ENCODE results near the gene LBR.
"Not testable (repeated sequence)": the region's sequence is repeated elsewhere in the genome, so short reads cannot be mapped to it uniquely, and the experiment has no call there.

LBR gene

DNA sequence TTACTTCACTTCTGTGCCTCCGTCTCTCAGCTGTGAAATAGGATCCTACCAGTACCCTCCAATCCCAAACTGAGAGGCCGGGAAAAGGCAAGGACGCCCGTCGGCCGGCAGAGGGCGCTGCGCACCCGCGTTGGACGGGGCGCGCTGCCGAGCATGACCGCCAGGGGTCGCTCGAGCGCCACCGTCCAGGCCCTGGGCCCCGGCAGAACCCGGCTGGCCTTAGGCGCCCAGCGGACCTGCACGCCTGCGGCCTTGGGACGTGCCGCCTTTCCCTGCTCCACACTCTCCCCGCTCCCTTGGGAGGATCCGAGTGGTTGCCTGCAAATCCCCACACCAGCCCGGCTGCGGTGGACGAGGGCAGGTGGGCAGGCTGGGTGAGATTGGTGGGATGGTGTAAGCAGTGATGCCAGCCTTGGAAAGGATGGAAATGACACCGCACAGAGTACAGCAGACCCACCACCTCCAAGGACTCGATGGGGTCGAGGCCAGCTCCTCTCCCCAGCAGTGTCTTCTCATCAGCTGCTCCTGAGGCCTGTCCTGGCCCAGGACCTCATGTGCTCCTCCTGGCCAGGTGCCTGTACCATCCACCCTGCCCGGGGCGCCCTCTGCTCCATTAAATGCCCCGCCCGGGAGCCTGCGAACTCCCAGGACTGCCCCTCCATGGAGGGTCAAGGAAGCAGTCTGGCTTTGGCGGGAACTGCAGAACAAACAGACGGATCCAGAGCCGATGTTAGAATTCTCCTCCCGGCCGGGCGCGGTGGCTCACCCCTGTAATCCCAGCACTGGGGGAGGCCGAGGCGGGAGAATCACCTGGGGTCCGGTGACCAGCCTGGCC, 47.4 kb upstream of the LBR start:
- H3K4me1 ChIP-seq (ENCODE audit: insufficient read depth, poor library complexity, severe bottlenecking) = no peaks in the 10 kb centered on the region
- TF ChIP-seq, protein P1, sequence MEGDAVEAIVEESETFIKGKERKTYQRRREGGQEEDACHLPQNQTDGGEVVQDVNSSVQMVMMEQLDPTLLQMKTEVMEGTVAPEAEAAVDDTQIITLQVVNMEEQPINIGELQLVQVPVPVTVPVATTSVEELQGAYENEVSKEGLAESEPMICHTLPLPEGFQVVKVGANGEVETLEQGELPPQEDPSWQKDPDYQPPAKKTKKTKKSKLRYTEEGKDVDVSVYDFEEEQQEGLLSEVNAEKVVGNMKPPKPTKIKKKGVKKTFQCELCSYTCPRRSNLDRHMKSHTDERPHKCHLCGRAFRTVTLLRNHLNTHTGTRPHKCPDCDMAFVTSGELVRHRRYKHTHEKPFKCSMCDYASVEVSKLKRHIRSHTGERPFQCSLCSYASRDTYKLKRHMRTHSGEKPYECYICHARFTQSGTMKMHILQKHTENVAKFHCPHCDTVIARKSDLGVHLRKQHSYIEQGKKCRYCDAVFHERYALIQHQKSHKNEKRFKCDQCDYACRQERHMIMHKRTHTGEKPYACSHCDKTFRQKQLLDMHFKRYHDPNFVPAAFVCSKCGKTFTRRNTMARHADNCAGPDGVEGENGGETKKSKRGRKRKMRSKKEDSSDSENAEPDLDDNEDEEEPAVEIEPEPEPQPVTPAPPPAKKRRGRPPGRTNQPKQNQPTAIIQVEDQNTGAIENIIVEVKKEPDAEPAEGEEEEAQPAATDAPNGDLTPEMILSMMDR (IDR thresholded peaks at IDR 0.05; ENCODE audit: poor library complexity, severe bottlenecking) = peak; percentile 94
- H3K9me3 ChIP-seq (ENCODE audit: severe bottlenecking) = no peaks in the 10 kb centered on the region
- ATAC-seq (ENCODE audit: low read depth) (peak; percentile 77), DNase-seq (ENCODE audit: low spot score) (no peak)
- no peak overlapping the region for H3K27ac ChIP-seq (ENCODE audit: poor library complexity, severe bottlenecking)
- no peak overlapping the region for H3K4me3 ChIP-seq (ENCODE audit: severe bottlenecking)
- no peaks in the 10 kb centered on the region for H3K27me3 ChIP-seq (ENCODE audit: insufficient read depth, poor library complexity, severe bottlenecking)
- no peaks in the 10 kb centered on the region for H3K36me3 ChIP-seq (ENCODE audit: low read depth)

- no peaks in the 10 kb centered on the region for H3K36me3 ChIP-seq (ENCODE audit: low read depth)
- no peaks in the 10 kb centered on the region for H3K4me1 ChIP-seq (ENCODE audit: insufficient read depth, poor library complexity, severe bottlenecking)
- H3K9me3 ChIP-seq (ENCODE audit: severe bottlenecking) = no peaks in the 10 kb centered on the region
- no peak overlapping the region for H3K27ac ChIP-seq (ENCODE audit: poor library complexity, severe bottlenecking)
- no peak for DNase-seq (ENCODE audit: low spot score)
- H3K27me3 ChIP-seq (ENCODE audit: insufficient read depth, poor library complexity, severe bottlenecking) = no peaks in the 10 kb centered on the region
- H3K4me3 ChIP-seq (ENCODE audit: severe bottlenecking) = no peak overlapping the region
- no peak for ATAC-seq (ENCODE audit: low read depth)
- TF ChIP-seq, protein P1 (IDR thresholded peaks at IDR 0.05; ENCODE audit: poor library complexity, severe bottlenecking) = no peak
These were observed 46.7 kb upstream of the LBR start for GRCh38 chr1:225474439-225474985.

DNA sequence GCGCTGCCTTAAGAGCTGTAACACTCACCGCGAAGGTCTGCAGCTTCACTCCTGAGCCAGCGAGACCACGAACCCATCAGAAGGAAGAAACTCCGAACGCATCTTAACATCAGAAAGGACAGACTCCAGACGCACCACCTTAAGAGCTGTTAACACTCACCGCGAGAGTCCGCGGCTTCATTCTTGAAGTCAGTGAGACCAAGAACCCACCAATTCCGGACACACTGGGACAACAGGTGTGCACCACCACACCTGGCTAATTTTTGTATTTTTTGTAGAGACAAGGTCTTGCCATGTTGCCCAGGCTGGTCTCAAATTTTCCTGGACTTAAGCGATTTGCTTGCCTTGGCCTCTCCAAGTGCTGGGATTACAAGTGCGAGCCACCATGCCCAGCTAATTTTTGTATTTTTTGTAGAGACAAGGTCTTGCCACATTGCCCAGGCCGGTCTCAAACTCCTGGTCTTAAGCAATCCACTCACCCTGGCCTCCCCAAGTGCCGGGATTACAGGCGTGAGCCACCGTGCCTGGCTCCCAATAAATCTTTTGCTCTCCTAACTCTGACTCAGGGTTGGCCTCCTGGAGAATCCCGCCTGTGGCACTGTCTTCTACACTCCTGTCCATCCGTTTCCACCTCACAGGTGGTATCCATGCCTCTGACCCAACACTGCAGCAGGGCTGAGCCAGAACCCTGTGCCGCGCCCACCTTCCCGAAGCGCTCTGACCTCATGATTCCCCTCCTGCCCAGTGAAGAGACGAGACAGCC, 46.0 kb upstream of the LBR start:
- H3K27me3 ChIP-seq (ENCODE audit: insufficient read depth, poor library complexity, severe bottlenecking); ATAC-seq (ENCODE audit: low read depth); H3K4me3 ChIP-seq (ENCODE audit: severe bottlenecking); H3K9me3 ChIP-seq (ENCODE audit: severe bottlenecking); H3K36me3 ChIP-seq (ENCODE audit: low read depth); DNase-seq (ENCODE audit: low spot score); H3K4me1 ChIP-seq (ENCODE audit: insufficient read depth, poor library complexity, severe bottlenecking); H3K27ac ChIP-seq (ENCODE audit: poor library complexity, severe bottlenecking): not testable (repeated sequence)

GRCh38 chr1:225473266-225473665, 45.4 kb upstream of the LBR start:
- not testable (repeated sequence) for H3K4me1 ChIP-seq (ENCODE audit: insufficient read depth, poor library complexity, severe bottlenecking); DNase-seq (ENCODE audit: low spot score); H3K27ac ChIP-seq (ENCODE audit: poor library complexity, severe bottlenecking); H3K9me3 ChIP-seq (ENCODE audit: severe bottlenecking); H3K4me3 ChIP-seq (ENCODE audit: severe bottlenecking); H3K36me3 ChIP-seq (ENCODE audit: low read depth); H3K27me3 ChIP-seq (ENCODE audit: insufficient read depth, poor library complexity, severe bottlenecking); ATAC-seq (ENCODE audit: low read depth)

- no peaks in the 10 kb centered on the region for H3K9me3 ChIP-seq (ENCODE audit: severe bottlenecking)
- TF ChIP-seq, protein P1 (IDR thresholded peaks at IDR 0.05; ENCODE audit: poor library complexity, severe bottlenecking) = no peak
- H3K27me3 ChIP-seq (ENCODE audit: insufficient read depth, poor library complexity, severe bottlenecking) = no peaks in the 10 kb centered on the region
- no peaks in the 10 kb centered on the region for H3K36me3 ChIP-seq (ENCODE audit: low read depth)
- no peaks in the 10 kb centered on the region for H3K4me1 ChIP-seq (ENCODE audit: insufficient read depth, poor library complexity, severe bottlenecking)
- no peak for DNase-seq (ENCODE audit: low spot score)
- no peak overlapping the region for H3K27ac ChIP-seq (ENCODE audit: poor library complexity, severe bottlenecking)
- ATAC-seq (ENCODE audit: low read depth) = no peak
- H3K4me3 ChIP-seq (ENCODE audit: severe bottlenecking) = no peak overlapping the region
These were observed 43.8 kb upstream of the LBR start for GRCh38 chr1:225471453-225472301.

Measured in RWPE2 (cell line).